Measurements from ENCODE around the gene AGRP.

DNA sequence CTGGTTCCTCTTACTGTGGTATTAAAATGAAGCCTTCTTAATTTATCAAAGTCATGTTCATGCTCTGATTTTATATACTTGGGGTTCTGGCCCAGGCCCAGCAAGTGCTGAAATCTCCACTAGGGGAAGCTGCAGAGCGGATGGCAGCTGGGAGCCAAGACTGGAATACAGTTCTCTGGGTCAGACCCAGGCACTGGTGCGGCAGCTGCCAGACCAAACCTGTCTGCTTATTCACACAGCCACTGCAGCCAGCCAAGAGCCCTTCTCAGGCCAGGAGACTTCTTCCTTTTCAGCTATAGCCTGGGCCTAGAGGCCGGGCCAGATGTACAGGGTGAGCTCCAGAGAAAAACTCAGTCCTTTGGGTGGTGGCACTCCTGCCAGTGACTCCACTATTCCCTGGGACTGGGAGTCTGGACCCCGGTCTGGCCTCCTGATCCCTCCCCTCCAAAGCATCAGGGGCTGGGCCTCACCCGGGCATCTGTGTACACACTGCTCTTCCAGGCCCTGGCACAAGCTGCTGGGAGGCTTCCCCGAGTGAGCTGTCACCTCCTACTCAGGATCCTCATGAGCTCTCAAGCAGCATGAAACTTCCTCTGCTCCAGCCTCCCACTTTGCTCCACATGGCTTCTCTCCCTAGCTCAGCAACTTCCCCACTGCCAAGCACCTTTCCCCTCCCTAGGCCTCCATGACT is 26.8 kb downstream of the AGRP start:
- TF ChIP-seq POLR2A (IDR thresholded peaks at IDR 0.05; ENCODE audit: low read depth, low read length), result no peak
- no peak for TF ChIP-seq POLR2AphosphoS5 (IDR thresholded peaks at IDR 0.05; ENCODE audit: low read depth, low read length)
- TF ChIP-seq TAF1 (IDR thresholded peaks at IDR 0.05; ENCODE audit: borderline replicate concordance, low read depth, low read length), result no peak
